HepG2 (cell line): Measurements from ENCODE around the gene FAM83C. TPM values are rescaled to one million over a fixed set of nuclear protein-coding genes. Genes with fewer than 3 reads are reported as not detected.
A peak's percentile ranks its signal among the peaks of the same experiment; 100 is the strongest.

Source experiments
- ATAC-seq: fragments of 200-7000 bp; cut with Tn5 transposase; 3 replicates; pipeline ENCODE4 v1.9.1; 2020; ENCODE audit warnings: mild to moderate bottlenecking, moderate library complexity
- BruUV-seq: library from RNA; stranded (reverse); fragments of 400-500 nt; replicated peaks from 2 replicates; lab custom pipeline; 2021; lab: Mats Ljungman, UMichigan
- CTCF ChIA-PET: fragments of 300-600 bp; formaldehyde crosslinking; extraction: SDS; loops from one replicate; lab custom pipeline; 2021; ENCODE audit warnings: low total read pairs, inconsistent platforms, low intra/inter-chr PET ratio; lab: Yijun Ruan, JAX
- POLR2A ChIA-PET: fragments of 350-600 bp; sonication (Branson Sonifier 250); formaldehyde crosslinking; loops from one replicate; lab custom pipeline; 2020; ENCODE audit warnings: antibody characterized with exemption, inconsistent platforms; lab: Yijun Ruan, JAX
- DNase-seq: peaks from one replicate; pipeline ENCODE4 v3.0.0-alpha.2; 2015; ENCODE audit warnings: low spot score
- FAIRE-seq: peaks from 3 replicates; lab custom pipeline; 2011; peaks lifted over from hg19 to GRCh38; lab: Jason Lieb, UNC
- H2AFZ ChIP-seq: one replicate; pipeline ENCODE4 v1.6.1; 2011; ENCODE audit warnings: low read length, inconsistent platforms
- H3K27ac ChIP-seq: fragments of 300-600 bp; 3 replicates; pipeline ENCODE4 v1.8.0; 2011; ENCODE audit warnings: mixed run types, mild to moderate bottlenecking, mixed read lengths, low read length, inconsistent platforms; ENCODE audit not compliant: insufficient read depth; ENCODE audit errors: extremely low read length
- H3K27me3 ChIP-seq, 2 experiments: fragments of 200-600 bp in 1 of 2; 2 replicates in 1 of 2; 3 replicates in 1 of 2; pipeline versions ENCODE4 v1.6.0 to v1.8.0; 2011; ENCODE audit warnings: low read length in 2 of 2, mild to moderate bottlenecking in 2 of 2, moderate library complexity in 2 of 2, inconsistent platforms in 1 of 2; ENCODE audit not compliant: insufficient read depth in 2 of 2, control insufficient read depth in 1 of 2
- H3K36me3 ChIP-seq, 2 experiments: fragments of 200-600 bp in 1 of 2; replicated peaks in 1 of 2; 2 replicates in 1 of 2; 3 replicates in 1 of 2; pipeline versions ENCODE4 v1.5.1 to v1.8.0; 2011; ENCODE audit warnings: low read length in 2 of 2, inconsistent platforms in 1 of 2; ENCODE audit not compliant: insufficient read depth in 2 of 2, control insufficient read depth in 1 of 2
- H3K4me1 ChIP-seq: 2 replicates; pipeline ENCODE4 v1.5.1; 2012; ENCODE audit warnings: low read length, inconsistent platforms; ENCODE audit not compliant: insufficient read depth
- H3K4me2 ChIP-seq: 2 replicates; pipeline ENCODE4 v1.6.0; 2011; ENCODE audit warnings: low read depth, low read length, inconsistent platforms
- H3K4me3 ChIP-seq, 3 experiments: fragments of 200-600 bp in 1 of 3; sonication (generic), shearing (Covaris generic) in 1 of 3; replicated peaks in 1 of 3; 2 replicates each; pipeline ENCODE4 v1.5.1; 2011 to 2016; ENCODE audit warnings: low read length in 3 of 3, inconsistent platforms in 2 of 3, low read depth in 2 of 3, mild to moderate bottlenecking in 2 of 3, control low read depth in 1 of 3, mixed read lengths in 1 of 3; ENCODE audit not compliant: insufficient read depth in 1 of 3
- H3K79me2 ChIP-seq: one replicate; pipeline ENCODE4 v1.6.1; 2011; ENCODE audit warnings: low read length, inconsistent platforms; ENCODE audit not compliant: insufficient read depth
- H3K9ac ChIP-seq: 2 replicates; pipeline ENCODE4 v1.6.0; 2011; ENCODE audit warnings: mild to moderate bottlenecking, low read depth, low read length, inconsistent platforms; ENCODE audit not compliant: insufficient read depth
- H3K9me3 ChIP-seq: 2 replicates; pipeline ENCODE4 v1.5.1; 2012; ENCODE audit warnings: mild to moderate bottlenecking, low read length
- H4K20me1 ChIP-seq: 2 replicates; pipeline ENCODE4 v1.6.0; 2011; ENCODE audit warnings: inconsistent platforms, mild to moderate bottlenecking, low read length, moderate library complexity; ENCODE audit not compliant: insufficient read depth
- CREB3 ChIP-seq: sonication (generic); formaldehyde crosslinking; IDR thresholded peaks from 2 replicates; pipeline ENCODE4 v1.5.0; 2020; ENCODE audit warnings: missing genetic modification reagents
- DBP ChIP-seq: sonication (generic); formaldehyde crosslinking; IDR thresholded peaks from 2 replicates; pipeline ENCODE4 v1.4.0; 2020; ENCODE audit warnings: missing genetic modification reagents; ENCODE audit errors: not compliant biosample characterization
- GMEB1 ChIP-seq: sonication (generic); formaldehyde crosslinking; IDR thresholded peaks from 2 replicates; pipeline ENCODE4 v1.5.1; 2020; ENCODE audit warnings: missing genetic modification reagents, mild to moderate bottlenecking, borderline replicate concordance
- HDAC1 ChIP-seq: sonication (generic); formaldehyde crosslinking; IDR thresholded peaks from 2 replicates; pipeline ENCODE4 v1.5.1; 2020; ENCODE audit warnings: mild to moderate bottlenecking, missing genetic modification reagents
- HMG20B ChIP-seq: conservative IDR thresholded peaks from 2 replicates; pipeline ENCODE4 v1.6.1; 2016; ENCODE audit warnings: missing genetic modification reagents, missing compliant biosample characterization
- HOXA9 ChIP-seq: sonication (generic); formaldehyde crosslinking; IDR thresholded peaks from 2 replicates; pipeline ENCODE4 v1.8.1; 2022; ENCODE audit warnings: missing genetic modification reagents, mild to moderate bottlenecking, moderate library complexity, borderline replicate concordance
- IKZF5 ChIP-seq: IDR thresholded peaks from 2 replicates; pipeline ENCODE4 v1.6.1; 2018; ENCODE audit warnings: missing genetic modification reagents, mild to moderate bottlenecking, missing compliant biosample characterization
- RBM22 ChIP-seq: fragments of 200-400 bp; formaldehyde crosslinking; optimal IDR thresholded peaks from 2 replicates; pipeline ENCODE3; 2017; ENCODE audit warnings: mild to moderate bottlenecking, low read length, moderate library complexity
- SRSF9 ChIP-seq: fragments of 200-400 bp; formaldehyde crosslinking; IDR thresholded peaks from 2 replicates; pipeline ENCODE4 v1.6.1; 2018; ENCODE audit warnings: borderline replicate concordance, mild to moderate bottlenecking, low read depth, low read length; ENCODE audit not compliant: insufficient read depth, poor library complexity, severe bottlenecking
- ZKSCAN8 ChIP-seq: IDR thresholded peaks from 2 replicates; pipeline ENCODE4 v1.6.1; 2016; ENCODE audit warnings: borderline replicate concordance, missing genetic modification reagents, missing compliant biosample characterization
- ZNF251 ChIP-seq: sonication (generic); formaldehyde crosslinking; IDR thresholded peaks from 2 replicates; pipeline ENCODE4 v1.9.0; 2021; ENCODE audit warnings: mild to moderate bottlenecking, missing genetic modification reagents
- ZNF280D ChIP-seq: sonication (generic); formaldehyde crosslinking; IDR thresholded peaks from 2 replicates; pipeline ENCODE4 v1.5.1; 2020; ENCODE audit warnings: mild to moderate bottlenecking, missing genetic modification reagents
- ZNF34 ChIP-seq: sonication (generic); formaldehyde crosslinking; IDR thresholded peaks from 2 replicates; pipeline ENCODE4 v1.4.0; 2020; ENCODE audit warnings: mild to moderate bottlenecking, missing genetic modification reagents, borderline replicate concordance
- ZNF776 ChIP-seq: sonication (generic); formaldehyde crosslinking; IDR thresholded peaks from 2 replicates; pipeline ENCODE4 v1.4.0; 2020; ENCODE audit warnings: mild to moderate bottlenecking, missing genetic modification reagents
- ZNF788 ChIP-seq: sonication (generic); formaldehyde crosslinking; IDR thresholded peaks from 2 replicates; pipeline ENCODE4 v1.5.0; 2020; ENCODE audit warnings: mild to moderate bottlenecking, missing genetic modification reagents, borderline replicate concordance
- WGBS: methylation state at CpG from one replicate; pipeline ENCODE4 v1.1.6; 2017; ENCODE audit warnings: low lambda C conversion rate; 5-methylcytosine and 5-hydroxymethylcytosine counted together
- in situ Hi-C: cut with HindIII; loops from 2 replicates; pipeline ENCODE4 v1.10.0; 2017; ENCODE audit warnings: low pct_unique_long_range_greater_than_20kb; ENCODE audit not compliant: extremely low pct_ligation_motif_present
- intact Hi-C: fragments of 100-400 bp; cut with micrococcal nuclease; formaldehyde crosslinking; loops from one replicate; pipeline ENCODE4 v1.10.0; 2022; ENCODE audit not compliant: unreplicated experiment
- polyA plus RNA-seq, 8 experiments: library from polyadenylated mRNA; depleted of rRNA in 3 of 8; stranded (reverse) in 7 of 8; unstranded in 1 of 8; fragments of >200 nt; fragmentation: Illumina TruSeq in 4 of 8; extraction: Trizol in 4 of 8; gene quantifications; 2 replicates each; pipeline versions ENCODE4 v1.2.1 to v1.2.3, GENCODE V29; 2011 to 2016; ENCODE audit warnings: low read depth in 4 of 8, missing spikeins in 1 of 8, mixed read lengths in 1 of 8; ENCODE audit not compliant: insufficient read depth in 1 of 8
- total RNA-seq, 5 experiments: library from RNA; depleted of rRNA; stranded (reverse); fragments of >200 nt; fragmentation: Illumina TruSeq; extraction: Trizol; gene quantifications; 2 replicates each; pipeline ENCODE4 v1.2.3, GENCODE V29; 2016; ENCODE audit warnings: low read depth in 1 of 5

The FAM83C gene
- total and polyA plus RNA-seq, 2 of the 13 experiments (the other 11 are each of a cell fraction or from before 2014, with no cell fraction given) = 0.04 TPM; not detected in 1

- intact Hi-C loops (no loop called here), in situ Hi-C loops (loop anchor here (5.0 kb wide), 2 partner anchors 33 to 148 kb away; no protein-coding TSS in a partner anchor)
- 85% methylated on average over 4 of the region's 4 CpGs for WGBS
- H3K9me3 ChIP-seq = no peaks in the 10 kb centered on the region
- peaks cover 33% of the 10 kb centered on the region for H3K4me1 ChIP-seq
- H3K27me3 ChIP-seq = peaks cover 5 to 23% of the 10 kb centered on the region in 2 experiments
- ChIA-PET POLR2A (interaction anchor here (1.1 kb wide), 1 partner anchor 15 kb away, joined by 6 read pairs; the partner anchor contains the start of gene EIF6), CTCF (no interaction called here)
- DNase-seq (no peak), ATAC-seq (no peak), FAIRE-seq (no peak)
- no peak overlapping the region for H3K27ac ChIP-seq
- no peak overlapping the region for H2AFZ ChIP-seq
- H3K4me2 ChIP-seq = no peak overlapping the region
- H3K9ac ChIP-seq = no peak overlapping the region
- H4K20me1 ChIP-seq = no peaks in the 10 kb centered on the region
- no peak overlapping the region for H3K4me3 ChIP-seq
- BruUV-seq = no TSS peak
- peaks cover 7 to 9% of the 10 kb centered on the region in 2 experiments; a peak in 3 of 5 replicates for H3K36me3 ChIP-seq
- no peaks in the 10 kb centered on the region for H3K79me2 ChIP-seq
- no peak for TF ChIP-seq ZKSCAN8 (CRISPR knock-in tag)
- no peak for TF ChIP-seq ZNF251 (CRISPR knock-in tag)
- TF ChIP-seq ZNF280D (CRISPR knock-in tag) = no peak
- no peak for TF ChIP-seq IKZF5 (CRISPR knock-in tag)
- no peak for TF ChIP-seq HMG20B (CRISPR knock-in tag)
- no peak for TF ChIP-seq ZNF788 (CRISPR knock-in tag)
- TF ChIP-seq ZNF776 (CRISPR knock-in tag) = 0 out of 2 replicates have a peak, but pooled peaks have one; percentile 0
- TF ChIP-seq CREB3 (CRISPR knock-in tag) = no peak
- TF ChIP-seq HDAC1 (CRISPR knock-in tag) = no peak
- no peak for TF ChIP-seq ZNF34
- no peak for TF ChIP-seq DBP (CRISPR knock-in tag)
- no peak for TF ChIP-seq SRSF9
- TF ChIP-seq GMEB1 (CRISPR knock-in tag) = no peak
- no peak for TF ChIP-seq HOXA9 (CRISPR knock-in tag)
- peak; percentile 67 for TF ChIP-seq RBM22
These were observed 7.6 kb upstream of the FAM83C start for GRCh38 chr20:35299780-35300179.
